ENCODE data around the gene MRM1.

- TF ChIP-seq POLR2A (IDR thresholded peaks at IDR 0.05) (no peak), CTCF (IDR thresholded peaks at IDR 0.05) (no peak), POLR2AphosphoS5 (IDR thresholded peaks at IDR 0.05; ENCODE audit: insufficient read depth in 1 of 2, low read depth in 1 of 2) (no peak)
Measured at GRCh38 chr17:36640346-36640745, 39.0 kb downstream of the MRM1 start.

Data from vagina (tissue), 2 donors.